HEK293 (cell line): Measurements from ENCODE around the gene KLHL22.

ENCODE experiments used
- CTCF ChIA-PET: fragments of 350-600 bp; formaldehyde crosslinking; extraction: SDS; loops from one replicate; lab custom pipeline; 2021; ENCODE audit warnings: antibody characterized with exemption; lab: Yijun Ruan, JAX
- POLR2A ChIA-PET: fragments of 300-600 bp; formaldehyde crosslinking; extraction: SDS; loops from one replicate; lab custom pipeline; 2020; ENCODE audit warnings: antibody characterized with exemption, inconsistent platforms; lab: Yijun Ruan, JAX
- H3K27ac ChIP-seq: fragments of 200-500 bp; sonication (Bioruptor generic); 2 replicates; pipeline ENCODE4 v1.5.1; 2014; ENCODE audit warnings: low read depth, low read length, control low read depth, inconsistent platforms; ENCODE audit errors: extremely low read depth
- H3K36me3 ChIP-seq, 2 experiments: fragments of 200-500 bp in 1 of 2; sonication (Bioruptor generic) in 1 of 2; 1 replicate in 1 of 2; 2 replicates in 1 of 2; pipeline ENCODE4 v1.5.1; 2014 to 2017; ENCODE audit warnings: inconsistent platforms in 2 of 2, low read length in 2 of 2; ENCODE audit not compliant: control insufficient read depth in 2 of 2, insufficient read depth in 1 of 2
- H3K4me1 ChIP-seq: fragments of 200-500 bp; sonication (Bioruptor generic); 2 replicates; pipeline ENCODE4 v1.5.1; 2014; ENCODE audit warnings: mild to moderate bottlenecking, low read length, inconsistent platforms; ENCODE audit not compliant: control insufficient read depth, insufficient read depth
- H3K4me3 ChIP-seq: 2 replicates; pipeline ENCODE4 v1.5.1; 2011; ENCODE audit warnings: low read depth, mild to moderate bottlenecking, control low read depth, low read length, moderate library complexity
- H3K9me3 ChIP-seq: fragments of 200-500 bp; sonication (Bioruptor generic); 2 replicates; pipeline ENCODE4 v1.5.1; 2014; ENCODE audit warnings: low read depth, low read length, inconsistent platforms; ENCODE audit not compliant: control insufficient read depth, insufficient read depth
- GLI4 ChIP-seq: fragments of 450-650 bp; formaldehyde crosslinking; IDR thresholded peaks from 2 replicates; pipeline ENCODE4 v1.5.1; 2016; ENCODE audit warnings: missing biosample characterization, missing genetic modification characterization
- HOXA7 ChIP-seq: sonication (generic); formaldehyde crosslinking; IDR thresholded peaks from 2 replicates; pipeline ENCODE4 v1.8.1; 2022; ENCODE audit warnings: missing genetic modification reagents, borderline replicate concordance
- HOXC10 ChIP-seq: sonication (generic); formaldehyde crosslinking; IDR thresholded peaks from 2 replicates; pipeline ENCODE4 v1.8.1; 2023; ENCODE audit warnings: mild to moderate bottlenecking, missing genetic modification reagents
- KLF10 ChIP-seq: fragments of 450-650 bp; IDR thresholded peaks from 2 replicates; pipeline ENCODE4 v1.5.1; 2018; ENCODE audit warnings: missing biosample characterization, mild to moderate bottlenecking, missing genetic modification characterization
- PBX3 ChIP-seq: sonication (generic); formaldehyde crosslinking; IDR thresholded peaks from 2 replicates; pipeline ENCODE4 v1.8.1; 2022; ENCODE audit warnings: mild to moderate bottlenecking, moderate library complexity, missing genetic modification reagents
- PRDM1 ChIP-seq: fragments of 450-650 bp; formaldehyde crosslinking; IDR thresholded peaks from 2 replicates; pipeline ENCODE4; 2016; ENCODE audit warnings: missing biosample characterization, missing genetic modification characterization
- REST ChIP-seq: fragments of 450-650 bp; formaldehyde crosslinking; IDR thresholded peaks from 2 replicates; pipeline ENCODE4 v1.5.1; 2016; ENCODE audit warnings: missing biosample characterization, missing genetic modification characterization
- SALL2 ChIP-seq: fragments of 450-650 bp; formaldehyde crosslinking; IDR thresholded peaks from 2 replicates; pipeline ENCODE4 v1.5.0; 2017; ENCODE audit warnings: missing biosample characterization, mild to moderate bottlenecking, missing genetic modification characterization, borderline replicate concordance
- ZNF146 ChIP-seq: fragments of 450-650 bp; formaldehyde crosslinking; IDR thresholded peaks from 2 replicates; pipeline ENCODE4 v1.5.1; 2016; ENCODE audit warnings: missing biosample characterization, missing genetic modification characterization
- ZNF202 ChIP-seq: fragments of 450-650 bp; formaldehyde crosslinking; IDR thresholded peaks from 2 replicates; pipeline ENCODE4 v1.5.1; 2016; ENCODE audit warnings: missing biosample characterization, missing genetic modification characterization, borderline replicate concordance
- ZNF23 ChIP-seq: fragments of 450-650 bp; formaldehyde crosslinking; IDR thresholded peaks from 2 replicates; pipeline ENCODE4 v1.5.1; 2016; ENCODE audit warnings: missing biosample characterization, missing genetic modification characterization, borderline replicate concordance
- ZNF274 ChIP-seq, 2 experiments: fragments of 200-500 bp in 1 of 2; fragments of 450-650 bp in 1 of 2; sonication (Bioruptor generic) in 1 of 2; formaldehyde crosslinking in 1 of 2; IDR thresholded peaks; 2 replicates each; pipeline versions ENCODE4 v1.5.1 to v1.6.1; 2014 to 2016; ENCODE audit warnings: borderline replicate concordance in 1 of 2, inconsistent platforms in 1 of 2, low read length in 1 of 2, missing biosample characterization in 1 of 2, missing genetic modification characterization in 1 of 2
- ZNF341 ChIP-seq: fragments of 450-650 bp; formaldehyde crosslinking; IDR thresholded peaks from 2 replicates; pipeline ENCODE4; 2016; ENCODE audit warnings: low read depth, missing biosample characterization, missing genetic modification characterization
- ZNF354C ChIP-seq: fragments of 450-650 bp; formaldehyde crosslinking; IDR thresholded peaks from 2 replicates; pipeline ENCODE4 v1.5.1; 2016; ENCODE audit warnings: missing biosample characterization, missing genetic modification characterization, low read depth, borderline replicate concordance
- ZNF426 ChIP-seq: fragments of 450-650 bp; formaldehyde crosslinking; IDR thresholded peaks from 2 replicates; pipeline ENCODE4 v1.5.1; 2017; ENCODE audit warnings: missing biosample characterization, missing genetic modification characterization, mild to moderate bottlenecking, inconsistent platforms, moderate library complexity
- ZNF488 ChIP-seq: fragments of 450-650 bp; formaldehyde crosslinking; IDR thresholded peaks from 2 replicates; pipeline ENCODE4 v1.5.1; 2016; ENCODE audit warnings: missing biosample characterization, missing genetic modification characterization
- ZNF560 ChIP-seq: fragments of 450-650 bp; formaldehyde crosslinking; IDR thresholded peaks from 2 replicates; pipeline ENCODE4 v1.5.1; 2017; ENCODE audit warnings: missing biosample characterization, missing genetic modification characterization, borderline replicate concordance
- ZNF776 ChIP-seq: fragments of 450-650 bp; formaldehyde crosslinking; IDR thresholded peaks from 2 replicates; pipeline ENCODE4 v1.5.0; 2017; ENCODE audit warnings: missing biosample characterization, missing genetic modification characterization, borderline replicate concordance
- TF ChIP-seq, protein P1 (sequence below): fragments of 450-650 bp; formaldehyde crosslinking; IDR thresholded peaks from 2 replicates; pipeline ENCODE4 v1.5.1; 2016; ENCODE audit warnings: missing biosample characterization, missing genetic modification characterization
- TF ChIP-seq, protein P2 (sequence below): fragments of 450-650 bp; IDR thresholded peaks from 2 replicates; pipeline ENCODE4 v1.5.1; 2018; ENCODE audit warnings: missing biosample characterization, missing genetic modification characterization
- TF ChIP-seq, protein P3 (sequence below): fragments of 450-650 bp; formaldehyde crosslinking; IDR thresholded peaks from 2 replicates; pipeline ENCODE4 v1.5.1; 2016; ENCODE audit warnings: missing biosample characterization, missing genetic modification characterization

KLHL22 gene

GRCh38 chr22:20434264-20434751, 61.3 kb downstream of the KLHL22 start (continued):
- TF ChIP-seq ZNF560 (no peak), ZNF776 (tag by site-specific recombination) (no peak), GLI4 (no peak), ZNF23 (tag by site-specific recombination) (no peak), ZNF488 (tag by site-specific recombination) (no peak)

- POLR2A ChIA-PET, result interaction anchor here (0.9 kb wide), 1 partner anchor 11 kb away, joined by 3 read pairs; no protein-coding TSS in a partner anchor
- CTCF ChIA-PET, result interaction anchor here (0.5 to 3.4 kb wide), 5 partner anchors 8 to 22 kb away, joined by 3 to 18 read pairs (median 4); no protein-coding TSS in a partner anchor
- Histone ChIP-seq H3K4me1 (no peaks in the 10 kb centered on the region), H3K4me3 (no peak overlapping the region), H3K9me3 (no peaks in the 10 kb centered on the region), H3K36me3 (peaks cover 0 to 45% of the 10 kb centered on the region in 2 experiments; a peak in 1 of 3 replicates), H3K27ac (no peak overlapping the region)
- TF ChIP-seq ZNF274 (IDR thresholded peaks at IDR 0.05; ENCODE audit: low read length) (no peak), ZNF274 (tag by site-specific recombination; IDR thresholded peaks at IDR 0.05; ENCODE audit: borderline replicate concordance) (no peak), ZNF146 (no peak), ZNF426 (no peak), HOXC10 (CRISPR knock-in tag) (no peak), PRDM1 (tag by site-specific recombination) (no peak), REST (tag by site-specific recombination) (no peak), ZNF341 (tag by site-specific recombination) (no peak), SALL2 (tag by site-specific recombination) (no peak), KLF10 (tag by site-specific recombination) (no peak), ZNF354C (tag by site-specific recombination) (no peak)
- TF ChIP-seq, protein P1, sequence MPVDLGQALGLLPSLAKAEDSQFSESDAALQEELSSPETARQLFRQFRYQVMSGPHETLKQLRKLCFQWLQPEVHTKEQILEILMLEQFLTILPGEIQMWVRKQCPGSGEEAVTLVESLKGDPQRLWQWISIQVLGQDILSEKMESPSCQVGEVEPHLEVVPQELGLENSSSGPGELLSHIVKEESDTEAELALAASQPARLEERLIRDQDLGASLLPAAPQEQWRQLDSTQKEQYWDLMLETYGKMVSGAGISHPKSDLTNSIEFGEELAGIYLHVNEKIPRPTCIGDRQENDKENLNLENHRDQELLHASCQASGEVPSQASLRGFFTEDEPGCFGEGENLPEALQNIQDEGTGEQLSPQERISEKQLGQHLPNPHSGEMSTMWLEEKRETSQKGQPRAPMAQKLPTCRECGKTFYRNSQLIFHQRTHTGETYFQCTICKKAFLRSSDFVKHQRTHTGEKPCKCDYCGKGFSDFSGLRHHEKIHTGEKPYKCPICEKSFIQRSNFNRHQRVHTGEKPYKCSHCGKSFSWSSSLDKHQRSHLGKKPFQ (tag by site-specific recombination), result no peak
Observed at GRCh38 chr22:20433686-20434241, 61.8 kb downstream of the KLHL22 start.

GRCh38 chr22:20433191-20433590, 62.4 kb downstream of the KLHL22 start:
- Histone ChIP-seq H3K36me3 (peaks cover 0 to 49% of the 10 kb centered on the region in 2 experiments; a peak in 1 of 3 replicates), H3K9me3 (no peaks in the 10 kb centered on the region), H3K4me1 (no peaks in the 10 kb centered on the region), H3K27ac (no peak overlapping the region), H3K4me3 (no peak overlapping the region)
- TF ChIP-seq HOXA7 (CRISPR knock-in tag), result no peak
- no peak for TF ChIP-seq PBX3 (CRISPR knock-in tag)
- TF ChIP-seq, protein P2, sequence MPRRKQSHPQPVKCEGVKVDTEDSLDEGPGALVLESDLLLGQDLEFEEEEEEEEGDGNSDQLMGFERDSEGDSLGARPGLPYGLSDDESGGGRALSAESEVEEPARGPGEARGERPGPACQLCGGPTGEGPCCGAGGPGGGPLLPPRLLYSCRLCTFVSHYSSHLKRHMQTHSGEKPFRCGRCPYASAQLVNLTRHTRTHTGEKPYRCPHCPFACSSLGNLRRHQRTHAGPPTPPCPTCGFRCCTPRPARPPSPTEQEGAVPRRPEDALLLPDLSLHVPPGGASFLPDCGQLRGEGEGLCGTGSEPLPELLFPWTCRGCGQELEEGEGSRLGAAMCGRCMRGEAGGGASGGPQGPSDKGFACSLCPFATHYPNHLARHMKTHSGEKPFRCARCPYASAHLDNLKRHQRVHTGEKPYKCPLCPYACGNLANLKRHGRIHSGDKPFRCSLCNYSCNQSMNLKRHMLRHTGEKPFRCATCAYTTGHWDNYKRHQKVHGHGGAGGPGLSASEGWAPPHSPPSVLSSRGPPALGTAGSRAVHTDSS, result no peak
- TF ChIP-seq, protein P3, sequence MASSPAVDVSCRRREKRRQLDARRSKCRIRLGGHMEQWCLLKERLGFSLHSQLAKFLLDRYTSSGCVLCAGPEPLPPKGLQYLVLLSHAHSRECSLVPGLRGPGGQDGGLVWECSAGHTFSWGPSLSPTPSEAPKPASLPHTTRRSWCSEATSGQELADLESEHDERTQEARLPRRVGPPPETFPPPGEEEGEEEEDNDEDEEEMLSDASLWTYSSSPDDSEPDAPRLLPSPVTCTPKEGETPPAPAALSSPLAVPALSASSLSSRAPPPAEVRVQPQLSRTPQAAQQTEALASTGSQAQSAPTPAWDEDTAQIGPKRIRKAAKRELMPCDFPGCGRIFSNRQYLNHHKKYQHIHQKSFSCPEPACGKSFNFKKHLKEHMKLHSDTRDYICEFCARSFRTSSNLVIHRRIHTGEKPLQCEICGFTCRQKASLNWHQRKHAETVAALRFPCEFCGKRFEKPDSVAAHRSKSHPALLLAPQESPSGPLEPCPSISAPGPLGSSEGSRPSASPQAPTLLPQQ (tag by site-specific recombination), result no peak
- TF ChIP-seq ZNF202 (tag by site-specific recombination), result no peak
- ChIA-PET CTCF (interaction anchor here (1.5 to 2.5 kb wide), 2 partner anchors 10 to 22 kb away, joined by 4 to 15 read pairs; no protein-coding TSS in a partner anchor), POLR2A (interaction anchor here (0.9 kb wide), 1 partner anchor 10 kb away, joined by 3 read pairs; no protein-coding TSS in a partner anchor)
